GM23338 (cell line): Measurements from ENCODE around the gene FNDC3B. TPM values are rescaled to one million over a fixed set of nuclear protein-coding genes. Genes with fewer than 3 reads are reported as not detected.

Source experiments
- ATAC-seq: fragments of 200-7000 bp; cut with Tn5 transposase; 3 replicates; pipeline ENCODE4 v1.9.1; 2020
- DNase-seq: peaks from one replicate; pipeline ENCODE4 v3.0.0-alpha.2; 2015; ENCODE audit warnings: low spot score
- H2AFZ ChIP-seq: fragments of 200-600 bp; sonication (generic); 2 replicates; pipeline ENCODE4 v1.8.0; 2016; ENCODE audit warnings: antibody characterized with exemption, mild to moderate bottlenecking, moderate library complexity
- H3F3A ChIP-seq: fragments of 200-600 bp; sonication (generic); replicated peaks from 2 replicates; pipeline ENCODE4 v1.8.0; 2017; ENCODE audit warnings: antibody characterized with exemption, mixed run types, low read depth
- H3K27ac ChIP-seq: fragments of 200-600 bp; sonication (generic); 2 replicates; pipeline ENCODE4 v1.6.1; 2016; ENCODE audit warnings: low read depth
- H3K27me3 ChIP-seq: fragments of 200-600 bp; sonication (generic); 2 replicates; pipeline ENCODE4 v1.8.0; 2016; ENCODE audit warnings: mild to moderate bottlenecking, mixed run types, moderate library complexity; ENCODE audit not compliant: insufficient read depth
- H3K36me3 ChIP-seq: fragments of 200-600 bp; sonication (generic); 2 replicates; pipeline ENCODE4 v1.8.0; 2016; ENCODE audit warnings: mild to moderate bottlenecking; ENCODE audit not compliant: insufficient read depth
- H3K4me1 ChIP-seq: fragments of 200-600 bp; sonication (generic); 2 replicates; pipeline ENCODE4 v1.8.0; 2016; ENCODE audit warnings: mild to moderate bottlenecking, moderate library complexity; ENCODE audit not compliant: insufficient read depth
- H3K4me2 ChIP-seq: fragments of 200-600 bp; sonication (generic); 2 replicates; pipeline ENCODE4 v1.7.1; 2017; ENCODE audit warnings: mixed run types
- H3K4me3 ChIP-seq: fragments of 200-600 bp; sonication (generic); 2 replicates; pipeline ENCODE4 v1.6.1; 2016; ENCODE audit warnings: mixed run types
- H3K79me2 ChIP-seq: fragments of 200-600 bp; sonication (generic); replicated peaks from 2 replicates; pipeline ENCODE4 v1.8.0; 2017; ENCODE audit warnings: mild to moderate bottlenecking; ENCODE audit not compliant: insufficient read depth
- H3K9me2 ChIP-seq: fragments of 200-600 bp; sonication (generic); 2 replicates; pipeline ENCODE4 v1.8.0; 2017; ENCODE audit not compliant: insufficient read depth
- H4K20me1 ChIP-seq: fragments of 200-600 bp; sonication (generic); replicated peaks from 2 replicates; pipeline ENCODE4 v1.8.0; 2017; ENCODE audit warnings: mild to moderate bottlenecking; ENCODE audit not compliant: insufficient read depth
- H3K27ac Mint-ChIP-seq: 2 replicates; pipeline ENCODE4 v1.8.0; 2020; ENCODE audit warnings: inconsistent platforms, mild to moderate bottlenecking, moderate library complexity, mixed read lengths
- H3K27me3 Mint-ChIP-seq: 3 replicates; pipeline ENCODE4 v1.8.0; 2022; ENCODE audit warnings: low read depth, mild to moderate bottlenecking, moderate library complexity, mixed read lengths, inconsistent platforms; ENCODE audit not compliant: insufficient read depth, poor library complexity
- H3K36me3 Mint-ChIP-seq: 3 replicates; pipeline ENCODE4 v1.8.0; 2021; ENCODE audit warnings: low read depth, mild to moderate bottlenecking, inconsistent platforms, moderate library complexity, mixed read lengths
- H3K4me1 Mint-ChIP-seq: 3 replicates; pipeline ENCODE4 v1.8.0; 2020; ENCODE audit warnings: mild to moderate bottlenecking, inconsistent platforms, mixed read lengths
- H3K4me3 Mint-ChIP-seq: 3 replicates; pipeline ENCODE4 v1.8.0; 2021; ENCODE audit warnings: moderate library complexity, mild to moderate bottlenecking, inconsistent platforms, mixed read lengths
- H3K9me3 Mint-ChIP-seq: 3 replicates; pipeline ENCODE4 v1.8.0; 2020; ENCODE audit warnings: moderate library complexity, mild to moderate bottlenecking, inconsistent platforms, mixed read lengths
- CREB1 ChIP-seq: fragments of 250-450 bp; sonication (Bioruptor Pico); IDR thresholded peaks from 2 replicates; pipeline ENCODE4 v1.5.0; 2020; ENCODE audit warnings: low read depth, mild to moderate bottlenecking, moderate library complexity
- EZH2 ChIP-seq: fragments of 200-600 bp; sonication (generic); IDR thresholded peaks from one replicate; pipeline ENCODE4 v1.8.0; 2017; ENCODE audit warnings: antibody characterized with exemption, mild to moderate bottlenecking, low read depth; ENCODE audit not compliant: unreplicated experiment
- EZH2phosphoT487 ChIP-seq: fragments of 200-600 bp; sonication (generic); IDR thresholded peaks from one replicate; pipeline ENCODE4 v1.8.1; 2018; ENCODE audit warnings: antibody characterized with exemption; ENCODE audit not compliant: unreplicated experiment
- JUNB ChIP-seq: IDR thresholded peaks from one replicate; pipeline ENCODE4 v1.6.1; 2016; ENCODE audit warnings: antibody characterized with exemption; ENCODE audit not compliant: unreplicated experiment
- NANOG ChIP-seq: IDR thresholded peaks from 2 replicates; pipeline ENCODE4 v1.6.1; 2016; ENCODE audit warnings: antibody characterized with exemption, borderline replicate concordance
- POLR2AphosphoS5 ChIP-seq: IDR thresholded peaks from 2 replicates; pipeline ENCODE4 v1.6.1; 2016; ENCODE audit warnings: antibody characterized with exemption, low read depth
- STAT1 ChIP-seq: IDR thresholded peaks from one replicate; pipeline ENCODE4 v1.6.1; 2016; ENCODE audit warnings: antibody characterized with exemption; ENCODE audit not compliant: unreplicated experiment
- ZNF114 ChIP-seq: fragments of 250-450 bp; sonication (Bioruptor Pico); IDR thresholded peaks from 2 replicates; pipeline ENCODE4 v1.5.0; 2020; ENCODE audit warnings: mild to moderate bottlenecking, moderate library complexity
- ZNF331 ChIP-seq: fragments of 250-450 bp; sonication (Bioruptor Pico); IDR thresholded peaks from 2 replicates; pipeline ENCODE4 v1.5.0; 2020; ENCODE audit warnings: low read depth, mild to moderate bottlenecking, moderate library complexity
- polyA plus RNA-seq: library from polyadenylated mRNA; unstranded; fragments of >200 nt; fragmentation: Nextera tagmentation; extraction: Ambion mirVana; gene quantifications from 2 replicates; pipeline ENCODE4 v1.2.1, GENCODE V29; 2016
- total RNA-seq: library from RNA; depleted of rRNA; stranded (reverse); fragments of >200 nt; shearing (Covaris generic); gene quantifications from 2 replicates; pipeline ENCODE4 v1.2.3, GENCODE V29; 2014
- TF ChIP-seq, protein P1 (sequence below), 2 experiments: fragments of 200-600 bp in 1 of 2; sonication (generic) in 1 of 2; conservative IDR thresholded peaks; 2 replicates each; pipeline versions ENCODE4 v1.5.1 to v1.6.1; 2016 to 2017; ENCODE audit warnings: antibody characterized with exemption in 2 of 2, low read depth in 2 of 2, mild to moderate bottlenecking in 2 of 2, moderate library complexity in 1 of 2
- TF ChIP-seq, protein P2 (sequence below): IDR thresholded peaks from 2 replicates; pipeline ENCODE4 v1.6.1; 2016; ENCODE audit warnings: antibody characterized with exemption
- TF ChIP-seq, protein P3 (sequence below): fragments of 250-450 bp; sonication (Bioruptor Pico); IDR thresholded peaks from 2 replicates; pipeline ENCODE4 v1.5.0; 2020; ENCODE audit warnings: mild to moderate bottlenecking, moderate library complexity
- TF ChIP-seq, protein P4 (sequence below): IDR thresholded peaks from one replicate; pipeline ENCODE4 v1.6.1; 2018; ENCODE audit warnings: antibody characterized with exemption; ENCODE audit not compliant: unreplicated experiment

The FNDC3B gene
- total and polyA plus RNA-seq, 2 experiments from 2014 or later, result 19.1 to 55.4 TPM

DNA sequence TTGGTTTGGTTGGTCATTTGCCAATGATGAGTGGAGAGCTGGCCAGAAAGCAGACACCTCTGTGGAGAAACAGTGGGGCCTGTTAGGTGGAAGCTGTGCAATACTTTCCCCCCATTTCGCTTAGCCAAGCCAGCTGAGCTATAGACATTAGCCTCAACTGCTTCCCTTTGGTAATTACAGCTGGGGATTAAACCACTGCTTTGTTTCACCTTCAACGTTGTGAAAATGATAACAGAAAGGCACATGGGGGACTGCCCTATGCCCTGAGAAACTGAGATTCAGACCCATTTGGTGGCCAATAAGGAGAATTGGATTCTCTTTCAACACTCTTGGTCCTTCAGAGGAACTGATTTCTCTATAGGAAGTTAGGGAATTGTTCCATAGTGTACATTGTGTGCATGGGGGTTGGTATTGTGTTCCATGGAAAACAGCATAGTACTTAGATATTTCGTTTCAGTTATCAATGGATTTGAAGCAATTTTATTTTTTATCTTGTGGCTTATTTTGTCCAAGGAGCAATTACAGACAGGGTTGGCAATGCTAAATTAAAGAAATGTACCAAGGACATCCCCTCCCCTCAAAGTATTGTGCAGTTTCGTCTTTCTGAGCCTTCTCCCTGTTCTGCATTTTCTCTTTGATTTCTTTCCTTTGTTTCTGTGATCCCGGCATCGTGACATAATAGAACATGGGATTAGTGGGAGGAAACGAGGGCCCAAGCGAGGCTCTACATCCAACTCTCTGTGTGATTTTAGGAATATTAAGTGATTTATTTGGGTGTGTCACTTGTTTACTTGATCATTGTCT is 194.3 kb downstream of the FNDC3B start:
- Histone ChIP-seq H3F3A (no peaks in the 10 kb centered on the region), H2AFZ (no peak overlapping the region), H3K27ac (0 out of 2 replicates have a peak overlapping the region, but pooled peaks have one; percentile 13), H4K20me1 (no peaks in the 10 kb centered on the region), H3K4me1 (no peaks in the 10 kb centered on the region), H3K27me3 (no peaks in the 10 kb centered on the region), H3K36me3 (no peaks in the 10 kb centered on the region), H3K4me2 (no peak overlapping the region), H3K79me2 (peaks cover 36% of the 10 kb centered on the region), H3K9me2 (no peaks in the 10 kb centered on the region), H3K4me3 (no peak overlapping the region)
- DNase-seq (no peak), ATAC-seq (no peak)
- Mint-ChIP-seq H3K9me3 (no peaks in the 10 kb centered on the region), H3K36me3 (peaks cover 11% of the 10 kb centered on the region; the same call in 2 of the 3 replicates), H3K4me1 (peaks cover 4% of the 10 kb centered on the region; the same call in 2 of the 3 replicates), H3K27ac (no peak overlapping the region), H3K27me3 (peaks cover 3% of the 10 kb centered on the region), H3K4me3 (no peak overlapping the region)
- TF ChIP-seq, protein P1, sequence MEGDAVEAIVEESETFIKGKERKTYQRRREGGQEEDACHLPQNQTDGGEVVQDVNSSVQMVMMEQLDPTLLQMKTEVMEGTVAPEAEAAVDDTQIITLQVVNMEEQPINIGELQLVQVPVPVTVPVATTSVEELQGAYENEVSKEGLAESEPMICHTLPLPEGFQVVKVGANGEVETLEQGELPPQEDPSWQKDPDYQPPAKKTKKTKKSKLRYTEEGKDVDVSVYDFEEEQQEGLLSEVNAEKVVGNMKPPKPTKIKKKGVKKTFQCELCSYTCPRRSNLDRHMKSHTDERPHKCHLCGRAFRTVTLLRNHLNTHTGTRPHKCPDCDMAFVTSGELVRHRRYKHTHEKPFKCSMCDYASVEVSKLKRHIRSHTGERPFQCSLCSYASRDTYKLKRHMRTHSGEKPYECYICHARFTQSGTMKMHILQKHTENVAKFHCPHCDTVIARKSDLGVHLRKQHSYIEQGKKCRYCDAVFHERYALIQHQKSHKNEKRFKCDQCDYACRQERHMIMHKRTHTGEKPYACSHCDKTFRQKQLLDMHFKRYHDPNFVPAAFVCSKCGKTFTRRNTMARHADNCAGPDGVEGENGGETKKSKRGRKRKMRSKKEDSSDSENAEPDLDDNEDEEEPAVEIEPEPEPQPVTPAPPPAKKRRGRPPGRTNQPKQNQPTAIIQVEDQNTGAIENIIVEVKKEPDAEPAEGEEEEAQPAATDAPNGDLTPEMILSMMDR (conservative IDR thresholded peaks at IDR 0.05; ENCODE audit: low read depth in 2 of 2), result no peak
- TF ChIP-seq ZNF331 (CRISPR knock-in tag) (no peak), NANOG (no peak), POLR2AphosphoS5 (no peak), JUNB (no peak), STAT1 (no peak), EZH2 (no peak), ZNF114 (no peak), CREB1 (no peak), EZH2phosphoT487 (no peak)
- TF ChIP-seq, protein P2, sequence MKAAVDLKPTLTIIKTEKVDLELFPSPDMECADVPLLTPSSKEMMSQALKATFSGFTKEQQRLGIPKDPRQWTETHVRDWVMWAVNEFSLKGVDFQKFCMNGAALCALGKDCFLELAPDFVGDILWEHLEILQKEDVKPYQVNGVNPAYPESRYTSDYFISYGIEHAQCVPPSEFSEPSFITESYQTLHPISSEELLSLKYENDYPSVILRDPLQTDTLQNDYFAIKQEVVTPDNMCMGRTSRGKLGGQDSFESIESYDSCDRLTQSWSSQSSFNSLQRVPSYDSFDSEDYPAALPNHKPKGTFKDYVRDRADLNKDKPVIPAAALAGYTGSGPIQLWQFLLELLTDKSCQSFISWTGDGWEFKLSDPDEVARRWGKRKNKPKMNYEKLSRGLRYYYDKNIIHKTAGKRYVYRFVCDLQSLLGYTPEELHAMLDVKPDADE, result no peak
- TF ChIP-seq, protein P3, sequence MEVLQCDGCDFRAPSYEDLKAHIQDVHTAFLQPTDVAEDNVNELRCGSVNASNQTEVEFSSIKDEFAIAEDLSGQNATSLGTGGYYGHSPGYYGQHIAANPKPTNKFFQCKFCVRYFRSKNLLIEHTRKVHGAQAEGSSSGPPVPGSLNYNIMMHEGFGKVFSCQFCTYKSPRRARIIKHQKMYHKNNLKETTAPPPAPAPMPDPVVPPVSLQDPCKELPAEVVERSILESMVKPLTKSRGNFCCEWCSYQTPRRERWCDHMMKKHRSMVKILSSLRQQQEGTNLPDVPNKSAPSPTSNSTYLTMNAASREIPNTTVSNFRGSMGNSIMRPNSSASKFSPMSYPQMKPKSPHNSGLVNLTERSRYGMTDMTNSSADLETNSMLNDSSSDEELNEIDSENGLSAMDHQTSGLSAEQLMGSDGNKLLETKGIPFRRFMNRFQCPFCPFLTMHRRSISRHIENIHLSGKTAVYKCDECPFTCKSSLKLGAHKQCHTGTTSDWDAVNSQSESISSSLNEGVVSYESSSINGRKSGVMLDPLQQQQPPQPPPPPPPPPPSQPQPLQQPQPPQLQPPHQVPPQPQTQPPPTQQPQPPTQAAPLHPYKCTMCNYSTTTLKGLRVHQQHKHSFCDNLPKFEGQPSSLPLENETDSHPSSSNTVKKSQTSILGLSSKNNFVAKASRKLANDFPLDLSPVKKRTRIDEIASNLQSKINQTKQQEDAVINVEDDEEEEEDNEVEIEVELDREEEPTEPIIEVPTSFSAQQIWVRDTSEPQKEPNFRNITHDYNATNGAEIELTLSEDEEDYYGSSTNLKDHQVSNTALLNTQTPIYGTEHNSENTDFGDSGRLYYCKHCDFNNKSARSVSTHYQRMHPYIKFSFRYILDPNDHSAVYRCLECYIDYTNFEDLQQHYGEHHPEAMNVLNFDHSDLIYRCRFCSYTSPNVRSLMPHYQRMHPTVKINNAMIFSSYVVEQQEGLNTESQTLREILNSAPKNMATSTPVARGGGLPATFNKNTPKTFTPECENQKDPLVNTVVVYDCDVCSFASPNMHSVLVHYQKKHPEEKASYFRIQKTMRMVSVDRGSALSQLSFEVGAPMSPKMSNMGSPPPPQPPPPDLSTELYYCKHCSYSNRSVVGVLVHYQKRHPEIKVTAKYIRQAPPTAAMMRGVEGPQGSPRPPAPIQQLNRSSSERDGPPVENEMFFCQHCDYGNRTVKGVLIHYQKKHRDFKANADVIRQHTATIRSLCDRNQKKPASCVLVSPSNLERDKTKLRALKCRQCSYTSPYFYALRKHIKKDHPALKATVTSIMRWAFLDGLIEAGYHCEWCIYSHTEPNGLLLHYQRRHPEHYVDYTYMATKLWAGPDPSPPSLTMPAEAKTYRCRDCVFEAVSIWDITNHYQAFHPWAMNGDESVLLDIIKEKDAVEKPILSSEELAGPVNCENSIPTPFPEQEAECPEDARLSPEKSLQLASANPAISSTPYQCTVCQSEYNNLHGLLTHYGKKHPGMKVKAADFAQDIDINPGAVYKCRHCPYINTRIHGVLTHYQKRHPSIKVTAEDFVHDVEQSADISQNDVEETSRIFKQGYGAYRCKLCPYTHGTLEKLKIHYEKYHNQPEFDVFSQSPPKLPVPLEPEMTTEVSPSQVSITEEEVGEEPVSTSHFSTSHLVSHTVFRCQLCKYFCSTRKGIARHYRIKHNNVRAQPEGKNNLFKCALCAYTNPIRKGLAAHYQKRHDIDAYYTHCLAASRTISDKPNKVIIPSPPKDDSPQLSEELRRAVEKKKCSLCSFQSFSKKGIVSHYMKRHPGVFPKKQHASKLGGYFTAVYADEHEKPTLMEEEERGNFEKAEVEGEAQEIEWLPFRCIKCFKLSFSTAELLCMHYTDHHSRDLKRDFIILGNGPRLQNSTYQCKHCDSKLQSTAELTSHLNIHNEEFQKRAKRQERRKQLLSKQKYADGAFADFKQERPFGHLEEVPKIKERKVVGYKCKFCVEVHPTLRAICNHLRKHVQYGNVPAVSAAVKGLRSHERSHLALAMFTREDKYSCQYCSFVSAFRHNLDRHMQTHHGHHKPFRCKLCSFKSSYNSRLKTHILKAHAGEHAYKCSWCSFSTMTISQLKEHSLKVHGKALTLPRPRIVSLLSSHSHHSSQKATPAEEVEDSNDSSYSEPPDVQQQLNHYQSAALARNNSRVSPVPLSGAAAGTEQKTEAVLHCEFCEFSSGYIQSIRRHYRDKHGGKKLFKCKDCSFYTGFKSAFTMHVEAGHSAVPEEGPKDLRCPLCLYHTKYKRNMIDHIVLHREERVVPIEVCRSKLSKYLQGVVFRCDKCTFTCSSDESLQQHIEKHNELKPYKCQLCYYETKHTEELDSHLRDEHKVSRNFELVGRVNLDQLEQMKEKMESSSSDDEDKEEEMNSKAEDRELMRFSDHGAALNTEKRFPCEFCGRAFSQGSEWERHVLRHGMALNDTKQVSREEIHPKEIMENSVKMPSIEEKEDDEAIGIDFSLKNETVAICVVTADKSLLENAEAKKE (CRISPR knock-in tag), result no peak
- TF ChIP-seq, protein P4, sequence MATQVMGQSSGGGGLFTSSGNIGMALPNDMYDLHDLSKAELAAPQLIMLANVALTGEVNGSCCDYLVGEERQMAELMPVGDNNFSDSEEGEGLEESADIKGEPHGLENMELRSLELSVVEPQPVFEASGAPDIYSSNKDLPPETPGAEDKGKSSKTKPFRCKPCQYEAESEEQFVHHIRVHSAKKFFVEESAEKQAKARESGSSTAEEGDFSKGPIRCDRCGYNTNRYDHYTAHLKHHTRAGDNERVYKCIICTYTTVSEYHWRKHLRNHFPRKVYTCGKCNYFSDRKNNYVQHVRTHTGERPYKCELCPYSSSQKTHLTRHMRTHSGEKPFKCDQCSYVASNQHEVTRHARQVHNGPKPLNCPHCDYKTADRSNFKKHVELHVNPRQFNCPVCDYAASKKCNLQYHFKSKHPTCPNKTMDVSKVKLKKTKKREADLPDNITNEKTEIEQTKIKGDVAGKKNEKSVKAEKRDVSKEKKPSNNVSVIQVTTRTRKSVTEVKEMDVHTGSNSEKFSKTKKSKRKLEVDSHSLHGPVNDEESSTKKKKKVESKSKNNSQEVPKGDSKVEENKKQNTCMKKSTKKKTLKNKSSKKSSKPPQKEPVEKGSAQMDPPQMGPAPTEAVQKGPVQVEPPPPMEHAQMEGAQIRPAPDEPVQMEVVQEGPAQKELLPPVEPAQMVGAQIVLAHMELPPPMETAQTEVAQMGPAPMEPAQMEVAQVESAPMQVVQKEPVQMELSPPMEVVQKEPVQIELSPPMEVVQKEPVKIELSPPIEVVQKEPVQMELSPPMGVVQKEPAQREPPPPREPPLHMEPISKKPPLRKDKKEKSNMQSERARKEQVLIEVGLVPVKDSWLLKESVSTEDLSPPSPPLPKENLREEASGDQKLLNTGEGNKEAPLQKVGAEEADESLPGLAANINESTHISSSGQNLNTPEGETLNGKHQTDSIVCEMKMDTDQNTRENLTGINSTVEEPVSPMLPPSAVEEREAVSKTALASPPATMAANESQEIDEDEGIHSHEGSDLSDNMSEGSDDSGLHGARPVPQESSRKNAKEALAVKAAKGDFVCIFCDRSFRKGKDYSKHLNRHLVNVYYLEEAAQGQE, result no peak
